Neural cell (in vitro differentiated cells): ENCODE data around the gene PRDM13. TPM values are rescaled to one million over a fixed set of nuclear protein-coding genes. Genes with fewer than 3 reads are reported as not detected.

Experiments used
- H2AFZ ChIP-seq: fragments of 200-600, 300-800 bp; sonication (generic), shearing (Covaris generic); 2 replicates; pipeline ENCODE4 v1.6.0; 2014; ENCODE audit warnings: low read depth, mild to moderate bottlenecking, antibody characterized with exemption, low read length, moderate library complexity
- H3F3A ChIP-seq: fragments of 200-600 bp; shearing (Covaris generic); 2 replicates; pipeline ENCODE4 v1.6.1; 2016; ENCODE audit warnings: mild to moderate bottlenecking, moderate library complexity, mixed read lengths, antibody characterized with exemption, low read length; ENCODE audit not compliant: insufficient read depth, poor library complexity, severe bottlenecking
- H3K27ac ChIP-seq: fragments of 200-600, 300-800 bp; sonication (generic), shearing (Covaris generic); 2 replicates; pipeline ENCODE4 v1.5.1; 2014; ENCODE audit warnings: mild to moderate bottlenecking, low read length, moderate library complexity
- H3K27me3 ChIP-seq: fragments of 300-800, 200-600 bp; sonication (generic), shearing (Covaris generic); 2 replicates; pipeline ENCODE4 v1.6.0; 2014; ENCODE audit warnings: mild to moderate bottlenecking, low read depth, low read length, moderate library complexity; ENCODE audit not compliant: insufficient read depth
- H3K36me3 ChIP-seq: fragments of 300-800, 200-600 bp; sonication (generic), shearing (Covaris generic); 2 replicates; pipeline ENCODE4 v1.5.1; 2014; ENCODE audit warnings: mild to moderate bottlenecking, antibody characterized with exemption, low read length, moderate library complexity; ENCODE audit not compliant: insufficient read depth
- H3K4me2 ChIP-seq: fragments of 300-800, 200-600 bp; sonication (generic), shearing (Covaris generic); 2 replicates; pipeline ENCODE4 v1.6.0; 2014; ENCODE audit warnings: mild to moderate bottlenecking, low read length
- H3K4me3 ChIP-seq: fragments of 300-800, 200-600 bp; sonication (generic), shearing (Covaris generic); 2 replicates; pipeline ENCODE4 v1.5.1; 2014; ENCODE audit warnings: mild to moderate bottlenecking, low read length, moderate library complexity
- H3K79me2 ChIP-seq: fragments of 200-600 bp; shearing (Covaris generic); replicated peaks from 2 replicates; pipeline ENCODE4 v1.6.0; 2014; ENCODE audit warnings: mild to moderate bottlenecking, low read length, moderate library complexity; ENCODE audit not compliant: insufficient read depth
- H3K9ac ChIP-seq: fragments of 300-800, 200-600 bp; sonication (generic), shearing (Covaris generic); 2 replicates; pipeline ENCODE4 v1.6.1; 2016; ENCODE audit warnings: mild to moderate bottlenecking, low read length, mixed read lengths
- H3K9me2 ChIP-seq: fragments of 200-600 bp; shearing (Covaris generic); 2 replicates; pipeline ENCODE4 v1.6.1; 2016; ENCODE audit warnings: mild to moderate bottlenecking, low read length, mixed read lengths; ENCODE audit not compliant: insufficient read depth
- H3K9me3 ChIP-seq: fragments of 200-600, 300-800 bp; sonication (generic), shearing (Covaris generic); 2 replicates; pipeline ENCODE4 v1.6.1; 2016; ENCODE audit warnings: mild to moderate bottlenecking, mixed run types, low read length, moderate library complexity, mixed read lengths
- H4K20me1 ChIP-seq: fragments of 200-600 bp; shearing (Covaris generic); 2 replicates; pipeline ENCODE4 v1.6.1; 2016; ENCODE audit warnings: mild to moderate bottlenecking, mixed run types; ENCODE audit not compliant: insufficient read depth
- CTCF ChIP-seq: fragments of 450-650 bp; IDR thresholded peaks from 2 replicates; pipeline ENCODE4 v1.5.1; 2014; ENCODE audit warnings: antibody characterized with exemption, mild to moderate bottlenecking, moderate library complexity; ENCODE audit not compliant: poor library complexity, severe bottlenecking
- EP300 ChIP-seq: fragments of 450-650 bp; conservative IDR thresholded peaks from 2 replicates; pipeline ENCODE4 v1.6.1; 2014; ENCODE audit warnings: antibody characterized with exemption, mild to moderate bottlenecking, moderate library complexity; ENCODE audit not compliant: poor library complexity, severe bottlenecking
- EZH2 ChIP-seq: fragments of 200-600, 300-800 bp; shearing (Covaris generic), sonication (generic); IDR thresholded peaks from 2 replicates; pipeline ENCODE4 v1.6.1; 2014; ENCODE audit warnings: antibody characterized with exemption, low read length, borderline replicate concordance, mild to moderate bottlenecking; ENCODE audit not compliant: insufficient read depth, poor library complexity, severe bottlenecking
- MXI1 ChIP-seq: fragments of 450-650 bp; conservative IDR thresholded peaks from 2 replicates; pipeline ENCODE4 v1.6.1; 2014; ENCODE audit warnings: antibody characterized with exemption, mild to moderate bottlenecking; ENCODE audit not compliant: poor library complexity, severe bottlenecking
- POLR2AphosphoS5 ChIP-seq: IDR thresholded peaks from 2 replicates; pipeline ENCODE4 v1.6.1; 2012
- RAD21 ChIP-seq: fragments of 450-650 bp; conservative IDR thresholded peaks from 2 replicates; pipeline ENCODE4 v1.6.1; 2014; ENCODE audit warnings: antibody characterized with exemption, mild to moderate bottlenecking, moderate library complexity
- SMC3 ChIP-seq: fragments of 450-650 bp; conservative IDR thresholded peaks from 2 replicates; pipeline ENCODE4 v1.6.1; 2014; ENCODE audit warnings: antibody characterized with exemption, mild to moderate bottlenecking, moderate library complexity; ENCODE audit not compliant: poor library complexity
- TAF1 ChIP-seq: IDR thresholded peaks from 2 replicates; pipeline ENCODE4 v1.6.1; 2012; ENCODE audit warnings: low read depth
- polyA plus RNA-seq: library from polyadenylated mRNA; depleted of rRNA; stranded (reverse); fragments of >200 nt; gene quantifications from 2 replicates; pipeline ENCODE4 v1.2.3, GENCODE V29; 2014
- TF ChIP-seq, protein P1 (sequence below): IDR thresholded peaks from 2 replicates; pipeline ENCODE4 v1.6.1; 2012; ENCODE audit warnings: borderline replicate concordance

PRDM13 gene
- polyA plus RNA-seq, 1 donor from 2014 or later = not detected

GRCh38 chr6:99563056-99563723, 43.4 kb upstream of the PRDM13 start:
- no peak overlapping the region for H3K4me2 ChIP-seq
- no peak overlapping the region for H3K4me3 ChIP-seq
- H3K9me3 ChIP-seq = no peaks in the 10 kb centered on the region
- H3K9ac ChIP-seq = no peak overlapping the region
- no peaks in the 10 kb centered on the region for H4K20me1 ChIP-seq
- no peaks in the 10 kb centered on the region for H3K27me3 ChIP-seq
- H3K36me3 ChIP-seq = no peaks in the 10 kb centered on the region
- peaks cover 66% of the 10 kb centered on the region for H3K79me2 ChIP-seq
- H2AFZ ChIP-seq = no peak overlapping the region
- TF ChIP-seq EZH2 = no peak
- TF ChIP-seq POLR2AphosphoS5 = no peak
- TF ChIP-seq TAF1 = no peak
- no peak for TF ChIP-seq RAD21
- no peak for TF ChIP-seq SMC3
- no peak for TF ChIP-seq EP300
- TF ChIP-seq, protein P1, sequence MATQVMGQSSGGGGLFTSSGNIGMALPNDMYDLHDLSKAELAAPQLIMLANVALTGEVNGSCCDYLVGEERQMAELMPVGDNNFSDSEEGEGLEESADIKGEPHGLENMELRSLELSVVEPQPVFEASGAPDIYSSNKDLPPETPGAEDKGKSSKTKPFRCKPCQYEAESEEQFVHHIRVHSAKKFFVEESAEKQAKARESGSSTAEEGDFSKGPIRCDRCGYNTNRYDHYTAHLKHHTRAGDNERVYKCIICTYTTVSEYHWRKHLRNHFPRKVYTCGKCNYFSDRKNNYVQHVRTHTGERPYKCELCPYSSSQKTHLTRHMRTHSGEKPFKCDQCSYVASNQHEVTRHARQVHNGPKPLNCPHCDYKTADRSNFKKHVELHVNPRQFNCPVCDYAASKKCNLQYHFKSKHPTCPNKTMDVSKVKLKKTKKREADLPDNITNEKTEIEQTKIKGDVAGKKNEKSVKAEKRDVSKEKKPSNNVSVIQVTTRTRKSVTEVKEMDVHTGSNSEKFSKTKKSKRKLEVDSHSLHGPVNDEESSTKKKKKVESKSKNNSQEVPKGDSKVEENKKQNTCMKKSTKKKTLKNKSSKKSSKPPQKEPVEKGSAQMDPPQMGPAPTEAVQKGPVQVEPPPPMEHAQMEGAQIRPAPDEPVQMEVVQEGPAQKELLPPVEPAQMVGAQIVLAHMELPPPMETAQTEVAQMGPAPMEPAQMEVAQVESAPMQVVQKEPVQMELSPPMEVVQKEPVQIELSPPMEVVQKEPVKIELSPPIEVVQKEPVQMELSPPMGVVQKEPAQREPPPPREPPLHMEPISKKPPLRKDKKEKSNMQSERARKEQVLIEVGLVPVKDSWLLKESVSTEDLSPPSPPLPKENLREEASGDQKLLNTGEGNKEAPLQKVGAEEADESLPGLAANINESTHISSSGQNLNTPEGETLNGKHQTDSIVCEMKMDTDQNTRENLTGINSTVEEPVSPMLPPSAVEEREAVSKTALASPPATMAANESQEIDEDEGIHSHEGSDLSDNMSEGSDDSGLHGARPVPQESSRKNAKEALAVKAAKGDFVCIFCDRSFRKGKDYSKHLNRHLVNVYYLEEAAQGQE = no peak
- no peak for TF ChIP-seq MXI1
- no peak for TF ChIP-seq CTCF
- H3K27ac ChIP-seq = no peak overlapping the region
- no peaks in the 10 kb centered on the region for H3K9me2 ChIP-seq
- no peaks in the 10 kb centered on the region for H3F3A ChIP-seq

DNA sequence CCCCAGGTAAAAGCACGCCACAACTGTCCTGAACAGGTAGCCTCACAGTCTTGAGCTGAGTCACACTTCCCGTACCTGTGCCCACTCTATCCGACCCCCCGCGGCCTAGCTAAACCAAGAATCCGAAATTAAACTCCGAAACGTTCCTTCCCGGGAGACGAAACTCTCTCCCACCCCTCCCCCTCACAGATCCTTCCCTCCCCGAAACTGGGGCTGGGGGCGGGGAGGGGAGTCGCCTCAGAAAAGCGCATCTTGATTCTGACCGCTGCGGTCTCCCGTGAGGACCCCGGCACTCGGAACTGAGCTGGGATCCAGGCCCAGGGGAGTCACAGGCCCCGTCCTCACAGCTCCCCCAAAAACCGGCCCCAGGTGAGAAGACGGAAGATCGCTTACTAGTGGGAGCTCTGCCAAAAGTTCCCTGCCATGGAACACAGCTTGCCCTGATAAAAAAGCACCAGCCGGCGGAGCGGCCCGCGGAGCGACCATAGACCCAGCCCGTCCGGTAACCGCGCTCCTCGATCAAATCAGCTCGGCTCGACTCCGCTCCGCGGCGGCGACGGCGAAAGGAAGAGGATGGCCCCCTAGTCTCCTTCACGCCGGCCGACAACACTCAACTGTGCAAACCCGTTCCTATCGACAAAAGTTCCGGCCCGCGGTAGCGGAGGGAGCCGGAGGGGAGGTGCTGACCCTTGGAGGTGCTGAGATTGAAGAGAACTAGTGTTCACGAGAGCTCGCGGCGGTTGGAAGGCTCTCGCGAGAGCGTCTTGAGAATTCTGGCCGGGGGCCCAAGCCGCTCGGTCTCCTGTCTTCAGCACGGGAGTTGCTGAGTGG, 38.3 kb upstream of the PRDM13 start, which contains the start of gene CCNC:
CCNC (minus strand) TSS at position 558 of the 831 bp plus-strand sequence; CDS start at position 425, 133 bp downstream.
- peak within 1 kb of the TSS; percentile 79 for H3K9ac ChIP-seq
- peaks cover 46% of the 10 kb centered on the region for H3K79me2 ChIP-seq

More for the DNA sequence above, 38.3 kb upstream of the PRDM13 start, which contains the start of gene CCNC:
- Histone ChIP-seq H4K20me1 (no peaks in the 10 kb centered on the region), H3K27ac (peak within 1 kb of the TSS; percentile 70), H3F3A (no peaks in the 10 kb centered on the region), H3K4me2 (peak within 1 kb of the TSS; percentile 43), H2AFZ (peak within 1 kb of the TSS; percentile 86), H3K36me3 (no peaks in the 10 kb centered on the region), H3K27me3 (no peaks in the 10 kb centered on the region), H3K9me3 (no peaks in the 10 kb centered on the region), H3K9me2 (no peaks in the 10 kb centered on the region), H3K4me3 (peak within 1 kb of the TSS; percentile 70)
- TF ChIP-seq MXI1 (peak; percentile 42), SMC3 (peak; percentile 53), POLR2AphosphoS5 (peak; percentile 96), CTCF (peak; percentile 11), EP300 (no peak), RAD21 (peak; percentile 24), TAF1 (peak; percentile 96), EZH2 (no peak)
- TF ChIP-seq, protein P1 = peak; percentile 82
